ENCODE measurements around the gene WASF3. TPM values are rescaled to one million over a fixed set of nuclear protein-coding genes. Genes with fewer than 3 reads are reported as not detected.

WASF3 gene
- total RNA-seq, 1 experiment from 2014 or later: 3.4 TPM

DNA sequence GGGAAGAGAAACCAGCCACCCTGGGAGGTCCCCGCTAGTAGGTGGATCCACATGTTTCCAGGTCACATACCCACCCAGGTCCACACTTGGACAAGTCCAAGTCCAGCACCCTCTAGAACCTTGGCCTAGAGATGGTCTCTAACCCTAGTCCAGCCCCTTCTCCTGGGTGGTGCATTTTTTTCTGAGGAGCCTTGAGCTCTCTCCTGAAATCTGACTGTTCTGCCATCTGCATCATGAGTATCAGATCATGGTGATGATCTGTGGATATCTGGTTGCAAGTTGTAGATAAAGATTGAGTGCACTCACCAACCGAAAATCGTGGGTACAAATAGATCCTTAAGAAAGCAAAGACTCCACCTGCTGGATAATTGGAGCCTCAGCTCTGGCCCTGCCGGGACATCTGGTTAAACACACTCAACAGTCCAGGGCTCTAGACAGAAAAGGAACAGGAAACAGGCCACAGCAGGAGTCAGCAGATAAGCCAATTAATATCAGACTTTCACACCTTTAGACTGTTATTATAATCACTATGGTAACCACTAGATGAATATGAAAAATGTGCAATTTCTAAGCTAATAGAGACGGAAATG is 162.0 kb downstream of the WASF3 start:
- Histone ChIP-seq H3K9ac (ENCODE audit: low read length) (no peak overlapping the region), H3K9me2 (ENCODE audit: insufficient read depth) (no peaks in the 10 kb centered on the region), H3K36me3 (ENCODE audit: control insufficient read depth in 1 of 2, insufficient read depth in 2 of 2, low read length in 2 of 2) (no peaks in the 10 kb centered on the region), H3K4me1 (ENCODE audit: control insufficient read depth in 1 of 2, insufficient read depth in 2 of 2, low read length in 2 of 2) (no peaks in the 10 kb centered on the region), H2AFZ (ENCODE audit: low read depth, low read length, poor library complexity, severe bottlenecking) (no peak overlapping the region), H3K4me2 (ENCODE audit: low read length) (no peak overlapping the region), H3K27ac (ENCODE audit: low read depth, low read length) (no peak overlapping the region), H3K9me3 (ENCODE audit: control insufficient read depth in 1 of 2, insufficient read depth in 1 of 2, low read depth in 1 of 2, low read length in 2 of 2) (no peaks in the 10 kb centered on the region), H3K4me3 (replicated peaks in 1 of 2; ENCODE audit: low read depth in 1 of 2, low read length in 2 of 2) (no peak overlapping the region), H3K27me3 (ENCODE audit: insufficient read depth, low read length) (0 out of 2 replicates have a peak, but pooled peaks cover 8% of the 10 kb centered on the region), H3K79me2 (ENCODE audit: insufficient read depth, low read length) (no peaks in the 10 kb centered on the region), H4K20me1 (ENCODE audit: insufficient read depth) (no peaks in the 10 kb centered on the region)
- RAD21 ChIA-PET (ENCODE audit: low non-redundant PET in 1 of 2, low total read pairs in 2 of 2, uncharacterized antibody in 2 of 2, unreplicated experiment in 2 of 2): no interaction called here
- intact Hi-C loops (cut with micrococcal nuclease): no loop called here
- CTCF ChIA-PET: interaction anchor here (0.9 to 2.9 kb wide), 6 partner anchors 10 to 1145 kb away, joined by 3 to 12 read pairs (median 3); no protein-coding TSS in a partner anchor
- ATAC-seq (peak; percentile 88), DNase-seq (ENCODE audit: low read depth, low spot score) (no peak)
- POLR2A ChIA-PET: no interaction called here
- no TSS peak for BruUV-seq (replicated peaks)
- TF ChIP-seq FOSL1 (IDR thresholded peaks at IDR 0.05; ENCODE audit: low read depth) (no peak), POLR2A (IDR thresholded peaks at IDR 0.05; ENCODE audit: borderline replicate concordance, extremely low read depth, insufficient read depth, insufficient read length) (no peak), JUND (IDR thresholded peaks at IDR 0.05) (no peak), SRF (IDR thresholded peaks at IDR 0.05; ENCODE audit: low read depth) (no peak)
- TF ChIP-seq, protein P1, sequence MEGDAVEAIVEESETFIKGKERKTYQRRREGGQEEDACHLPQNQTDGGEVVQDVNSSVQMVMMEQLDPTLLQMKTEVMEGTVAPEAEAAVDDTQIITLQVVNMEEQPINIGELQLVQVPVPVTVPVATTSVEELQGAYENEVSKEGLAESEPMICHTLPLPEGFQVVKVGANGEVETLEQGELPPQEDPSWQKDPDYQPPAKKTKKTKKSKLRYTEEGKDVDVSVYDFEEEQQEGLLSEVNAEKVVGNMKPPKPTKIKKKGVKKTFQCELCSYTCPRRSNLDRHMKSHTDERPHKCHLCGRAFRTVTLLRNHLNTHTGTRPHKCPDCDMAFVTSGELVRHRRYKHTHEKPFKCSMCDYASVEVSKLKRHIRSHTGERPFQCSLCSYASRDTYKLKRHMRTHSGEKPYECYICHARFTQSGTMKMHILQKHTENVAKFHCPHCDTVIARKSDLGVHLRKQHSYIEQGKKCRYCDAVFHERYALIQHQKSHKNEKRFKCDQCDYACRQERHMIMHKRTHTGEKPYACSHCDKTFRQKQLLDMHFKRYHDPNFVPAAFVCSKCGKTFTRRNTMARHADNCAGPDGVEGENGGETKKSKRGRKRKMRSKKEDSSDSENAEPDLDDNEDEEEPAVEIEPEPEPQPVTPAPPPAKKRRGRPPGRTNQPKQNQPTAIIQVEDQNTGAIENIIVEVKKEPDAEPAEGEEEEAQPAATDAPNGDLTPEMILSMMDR (IDR thresholded peaks at IDR 0.05 in 2 of 3, conservative IDR thresholded peaks at IDR 0.05 in 1 of 3; ENCODE audit: borderline replicate concordance in 1 of 3, insufficient read depth in 1 of 3, low read depth in 2 of 3, low read length in 2 of 3): peak in 2 of 3 experiments; percentile 40 to 44; a peak in 3 of 6 replicates
- TF ChIP-seq, protein P2, sequence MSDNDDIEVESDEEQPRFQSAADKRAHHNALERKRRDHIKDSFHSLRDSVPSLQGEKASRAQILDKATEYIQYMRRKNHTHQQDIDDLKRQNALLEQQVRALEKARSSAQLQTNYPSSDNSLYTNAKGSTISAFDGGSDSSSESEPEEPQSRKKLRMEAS (IDR thresholded peaks at IDR 0.05): no peak
